ENCODE data around the gene NDUFA3.
A peak's percentile ranks its signal among the peaks of the same experiment; 100 is the strongest.

The NDUFA3 gene

GRCh38 chr19:54107876-54108490 lies 5.3 kb downstream of the NDUFA3 start:
- DNase-seq (ENCODE audit: low read depth), result no peak

DNA sequence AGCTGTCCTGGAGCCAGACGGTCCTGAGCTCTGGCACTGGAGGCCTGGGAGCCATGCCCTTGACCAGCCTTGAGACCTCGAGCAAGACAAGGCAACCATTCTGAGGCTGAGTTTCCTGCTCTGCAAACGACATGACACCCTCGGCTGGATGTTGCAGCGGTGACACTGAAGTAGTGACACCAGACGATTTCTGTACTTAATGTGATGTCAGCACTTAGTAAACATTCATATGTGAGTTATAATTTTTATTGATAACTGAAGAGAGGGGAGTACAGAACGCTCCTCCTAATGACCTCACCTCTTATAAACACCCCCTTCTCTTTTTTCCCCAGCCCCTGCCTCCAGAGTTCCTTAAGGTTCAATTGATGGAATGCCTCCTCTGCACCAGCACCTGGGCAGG lies 5.8 kb downstream of the NDUFA3 start:
- DNase-seq (ENCODE audit: low read depth), result no peak

DNA sequence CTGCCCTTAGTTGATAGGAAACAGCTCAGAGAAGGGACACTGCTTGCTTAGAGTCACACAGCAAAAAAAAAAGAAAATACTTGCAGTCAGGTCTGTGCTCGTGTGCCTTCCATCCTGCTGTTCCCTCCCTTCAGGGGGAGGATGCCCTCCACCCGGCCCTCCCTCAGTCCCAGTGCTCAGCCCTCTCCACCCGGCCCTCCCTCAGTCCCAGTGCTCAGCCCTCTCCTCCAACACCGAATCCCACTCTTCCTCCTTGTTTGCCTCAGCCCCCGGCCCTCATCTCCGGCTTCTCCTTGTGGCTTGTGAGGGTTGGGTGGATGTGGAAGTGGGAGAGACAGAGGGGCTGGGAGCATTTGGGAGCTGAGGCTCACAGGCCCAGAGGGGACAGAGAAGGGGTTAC lies 7.0 kb downstream of the NDUFA3 start:
- no peak for DNase-seq (ENCODE audit: low read depth)

- peak; percentile 15 for DNase-seq (ENCODE audit: low read depth)
Observed at GRCh38 chr19:54114340-54115108, 11.9 kb downstream of the NDUFA3 start.

- peak; percentile 97 for DNase-seq (ENCODE audit: low read depth)
Observed at GRCh38 chr19:54115109-54116063, 12.7 kb downstream of the NDUFA3 start, which contains the start of the genes PRPF31 and TFPT. Gene PRPF31, plus strand, starts transcription at chr19:54115754. Its CDS starts 2,525 bp downstream, at chr19:54118279. Gene TFPT, minus strand, starts transcription at chr19:54115657. Its CDS starts 388 bp downstream, at chr19:54115269.

DNA sequence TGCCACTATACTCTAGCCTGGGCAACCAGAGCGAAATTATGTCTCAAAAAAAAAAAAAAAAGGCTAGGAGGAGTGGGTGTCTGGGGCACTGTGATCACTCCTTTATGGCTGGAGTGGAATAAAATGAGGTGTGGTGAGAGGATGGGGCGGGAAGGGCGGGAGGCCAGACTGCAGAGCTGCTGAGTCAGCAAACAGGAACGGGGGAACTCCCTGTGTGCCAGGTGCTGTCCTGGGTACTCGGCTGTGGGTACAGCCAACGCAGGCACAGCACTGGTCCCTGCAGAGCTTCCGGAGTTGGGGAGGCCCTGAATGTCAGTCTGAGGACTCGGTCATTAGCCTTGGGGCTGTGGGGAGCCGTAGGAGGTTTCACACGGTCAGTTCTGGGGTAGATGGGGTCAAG lies 18.6 kb downstream of the NDUFA3 start:
- no peak for DNase-seq (ENCODE audit: low read depth)

GRCh38 chr19:54123682-54124081 lies 21.0 kb downstream of the NDUFA3 start:
- DNase-seq (ENCODE audit: low read depth), result no peak

DNA sequence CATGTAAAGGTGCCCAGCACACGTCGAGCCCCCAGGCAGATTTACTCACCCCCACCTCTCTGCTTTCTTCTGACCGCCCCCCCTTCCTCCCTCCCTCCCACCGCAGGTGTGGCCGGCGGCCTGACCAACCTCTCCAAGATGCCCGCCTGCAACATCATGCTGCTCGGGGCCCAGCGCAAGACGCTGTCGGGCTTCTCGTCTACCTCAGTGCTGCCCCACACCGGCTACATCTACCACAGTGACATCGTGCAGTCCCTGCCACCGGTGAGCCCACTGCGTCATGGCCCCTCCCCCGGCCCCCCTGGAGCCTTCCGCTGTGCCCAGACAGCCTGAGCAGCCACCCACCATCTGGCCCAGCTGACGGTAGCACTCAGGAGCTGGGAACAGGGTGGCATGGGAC lies 21.7 kb downstream of the NDUFA3 start:
- DNase-seq (ENCODE audit: low read depth), result no peak

DNA sequence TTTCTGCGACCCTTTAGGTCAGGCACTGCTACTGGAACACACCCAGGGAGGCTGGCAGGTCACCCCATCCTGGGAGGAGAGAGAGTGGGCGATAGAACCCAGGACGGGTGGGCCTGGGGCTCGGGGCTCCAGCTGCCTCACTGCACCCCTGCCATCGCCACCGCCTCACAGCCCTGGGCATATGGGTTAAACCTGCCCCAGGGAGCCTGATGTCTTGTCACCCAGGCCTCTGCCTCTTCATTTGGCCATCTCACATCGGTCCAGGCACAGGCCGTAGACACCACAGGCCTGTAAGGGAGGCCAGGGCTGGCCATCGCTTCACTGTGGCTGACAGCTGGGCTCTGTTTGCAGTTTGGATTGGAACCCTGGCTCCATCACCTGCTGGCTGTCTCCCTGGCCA lies 23.1 kb downstream of the NDUFA3 start:
- DNase-seq (ENCODE audit: low read depth), result no peak

GRCh38 chr19:54127688-54128440 lies 25.2 kb downstream of the NDUFA3 start:
- no peak for DNase-seq (ENCODE audit: low read depth)

- no peak for DNase-seq (ENCODE audit: low read depth)
Observed at GRCh38 chr19:54128441-54128725, 25.7 kb downstream of the NDUFA3 start.

DNA sequence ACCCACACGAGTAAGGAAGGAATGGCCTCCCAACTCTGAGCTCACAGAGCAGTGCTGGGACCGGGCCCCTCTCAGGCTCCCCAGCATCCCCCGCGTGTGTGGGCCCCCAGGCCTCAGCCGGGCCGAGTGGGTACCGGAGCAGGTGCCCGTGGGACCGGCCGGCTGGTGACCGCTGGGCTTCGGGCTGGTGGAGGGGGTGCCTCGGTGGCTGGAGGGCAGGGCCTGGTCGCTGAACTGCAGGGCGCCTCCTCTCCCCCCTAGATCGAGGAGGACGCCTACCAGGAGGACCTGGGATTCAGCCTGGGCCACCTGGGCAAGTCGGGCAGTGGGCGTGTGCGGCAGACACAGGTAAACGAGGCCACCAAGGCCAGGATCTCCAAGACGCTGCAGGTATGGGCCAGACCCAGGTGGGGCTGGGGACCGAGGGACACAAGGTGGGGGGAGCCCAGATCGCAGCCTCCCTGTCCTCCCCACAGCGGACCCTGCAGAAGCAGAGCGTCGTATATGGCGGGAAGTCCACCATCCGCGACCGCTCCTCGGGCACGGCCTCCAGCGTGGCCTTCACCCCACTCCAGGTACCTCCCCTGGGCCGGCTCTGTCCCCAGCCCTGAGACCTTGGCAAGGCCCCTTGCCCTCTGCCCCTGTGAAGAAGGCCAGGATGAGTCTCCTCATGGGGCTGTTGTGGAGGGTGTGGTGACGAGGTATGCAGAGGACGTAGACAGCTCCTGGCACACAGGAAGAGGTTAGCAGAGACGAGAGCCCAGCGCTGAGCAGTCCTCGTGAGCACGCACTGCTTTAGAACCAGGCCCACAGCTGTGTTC lies 26.4 kb downstream of the NDUFA3 start:
- no peak for DNase-seq (ENCODE audit: low read depth)

- DNase-seq (ENCODE audit: low read depth), result no peak
Observed at GRCh38 chr19:54129617-54129996, 27.0 kb downstream of the NDUFA3 start.

DNA sequence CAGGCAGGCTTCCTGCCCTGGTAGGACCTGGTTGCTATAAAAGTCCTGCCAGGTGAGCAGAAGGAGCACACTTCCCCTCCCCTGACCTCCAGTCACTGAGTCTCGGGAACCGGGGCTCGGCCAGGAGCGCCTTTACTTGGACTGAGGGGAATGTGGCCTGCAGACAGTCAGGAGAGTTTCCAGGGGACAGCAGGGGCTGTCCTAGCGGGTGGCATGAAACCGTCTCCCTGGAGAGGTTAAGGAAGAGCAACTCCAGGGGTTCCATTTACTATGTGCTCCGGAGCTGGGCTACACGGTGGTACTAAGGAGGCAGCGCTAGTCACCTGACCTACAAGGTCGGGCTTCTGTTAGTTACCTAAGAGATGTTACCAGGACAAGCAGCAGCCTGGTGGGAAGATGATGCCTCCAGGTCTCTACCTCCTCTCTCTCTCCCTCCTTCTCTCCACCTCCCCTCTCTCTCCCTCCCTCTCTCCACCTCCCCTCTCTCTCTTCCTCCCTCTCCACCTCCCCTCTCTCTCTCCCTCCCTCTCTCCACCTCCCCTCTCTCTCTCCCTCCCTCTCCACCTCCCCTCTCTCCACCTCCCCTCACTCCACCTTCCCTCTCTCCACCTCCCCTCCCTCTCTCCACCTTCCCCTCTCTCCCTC lies 30.8 kb downstream of the NDUFA3 start:
- no peak for DNase-seq (ENCODE audit: low read depth)

- DNase-seq (ENCODE audit: low read depth), result no peak
Observed at GRCh38 chr19:54133957-54134590, 31.4 kb downstream of the NDUFA3 start.

DNA sequence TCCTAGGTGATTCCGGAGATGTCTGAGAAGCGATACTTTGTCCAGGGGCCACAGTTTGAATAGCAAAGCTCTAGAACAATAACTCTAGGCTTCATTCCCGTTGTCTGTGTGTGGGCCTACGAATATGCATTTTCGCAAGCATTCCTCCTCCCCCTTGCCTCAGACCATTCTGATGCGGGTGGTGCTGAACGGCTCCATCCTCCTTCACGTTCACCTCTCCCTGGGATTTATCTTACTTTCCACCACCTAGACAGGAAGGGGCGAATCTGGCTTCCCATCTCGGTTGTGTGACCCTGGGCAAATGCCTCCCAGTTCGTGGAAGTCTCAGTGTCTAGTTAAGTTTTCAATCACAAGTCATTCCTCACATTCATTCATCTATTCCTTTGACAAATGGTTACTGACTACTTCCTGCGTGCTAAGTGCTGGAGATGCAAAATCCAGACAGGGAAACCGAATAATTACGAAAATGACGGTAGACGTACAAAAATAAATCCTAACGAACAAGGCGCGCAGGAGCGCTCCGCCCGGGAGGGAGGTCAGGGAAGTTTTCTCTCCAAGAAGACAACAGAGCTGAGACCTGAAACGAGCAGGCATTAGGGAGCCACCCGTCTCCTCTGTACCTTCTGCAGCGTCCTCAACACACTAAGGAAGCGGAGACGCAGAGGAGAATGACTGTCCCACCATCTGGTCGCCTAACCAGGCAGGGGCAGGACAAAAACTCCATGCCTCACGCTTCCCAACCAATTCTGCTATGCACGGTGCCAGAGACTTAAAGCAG lies 33.6 kb downstream of the NDUFA3 start:
- no peak for DNase-seq (ENCODE audit: low read depth)

DNA sequence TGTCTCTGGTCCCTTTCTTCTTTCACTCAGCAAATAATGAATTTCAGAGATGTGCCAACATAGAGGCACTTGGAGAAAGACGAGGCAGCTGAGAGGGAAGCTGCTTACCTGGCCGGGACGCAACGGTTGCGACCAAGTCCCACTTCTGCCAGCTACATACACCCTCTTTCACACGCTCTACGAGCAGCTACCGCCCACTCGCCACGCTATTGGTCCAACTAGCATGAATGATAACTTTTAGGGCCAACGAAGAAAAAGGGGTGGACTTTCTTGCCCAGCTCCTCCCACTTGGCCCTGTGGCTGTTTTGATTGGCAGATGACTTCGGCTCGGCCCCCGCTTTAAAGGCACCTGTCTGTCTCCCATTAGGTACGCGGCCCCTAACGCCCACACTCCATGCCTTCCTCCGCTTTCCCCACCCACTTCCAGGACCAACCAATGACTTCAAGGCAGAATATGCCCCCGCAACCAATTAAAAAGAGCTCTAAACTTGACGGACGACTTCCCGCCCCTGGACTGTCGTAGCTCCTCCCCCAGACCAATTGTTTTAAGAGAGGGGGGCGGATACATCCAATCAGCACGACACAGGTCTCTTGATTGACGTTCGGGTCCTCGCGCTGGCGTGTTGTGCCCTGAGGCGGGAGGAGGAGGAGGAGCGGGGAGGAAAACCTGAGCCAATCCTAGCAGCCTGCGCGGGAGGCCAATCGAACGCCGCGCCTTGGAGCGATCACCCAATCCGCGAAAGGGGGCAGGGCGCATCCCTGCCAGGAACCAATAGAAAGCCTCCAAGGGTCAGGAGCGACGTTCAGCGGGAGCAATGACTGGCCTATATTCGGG lies 34.4 kb downstream of the NDUFA3 start:
- DNase-seq (ENCODE audit: low read depth), result peak; percentile 100
